T follicular helper cell (primary cell): ENCODE data around the gene IFNW1.

Experiments used
- DNase-seq: peaks from one replicate; pipeline ENCODE4 v3.0.0-alpha.2; 2020; ENCODE audit warnings: low read depth

Gene IFNW1

DNA sequence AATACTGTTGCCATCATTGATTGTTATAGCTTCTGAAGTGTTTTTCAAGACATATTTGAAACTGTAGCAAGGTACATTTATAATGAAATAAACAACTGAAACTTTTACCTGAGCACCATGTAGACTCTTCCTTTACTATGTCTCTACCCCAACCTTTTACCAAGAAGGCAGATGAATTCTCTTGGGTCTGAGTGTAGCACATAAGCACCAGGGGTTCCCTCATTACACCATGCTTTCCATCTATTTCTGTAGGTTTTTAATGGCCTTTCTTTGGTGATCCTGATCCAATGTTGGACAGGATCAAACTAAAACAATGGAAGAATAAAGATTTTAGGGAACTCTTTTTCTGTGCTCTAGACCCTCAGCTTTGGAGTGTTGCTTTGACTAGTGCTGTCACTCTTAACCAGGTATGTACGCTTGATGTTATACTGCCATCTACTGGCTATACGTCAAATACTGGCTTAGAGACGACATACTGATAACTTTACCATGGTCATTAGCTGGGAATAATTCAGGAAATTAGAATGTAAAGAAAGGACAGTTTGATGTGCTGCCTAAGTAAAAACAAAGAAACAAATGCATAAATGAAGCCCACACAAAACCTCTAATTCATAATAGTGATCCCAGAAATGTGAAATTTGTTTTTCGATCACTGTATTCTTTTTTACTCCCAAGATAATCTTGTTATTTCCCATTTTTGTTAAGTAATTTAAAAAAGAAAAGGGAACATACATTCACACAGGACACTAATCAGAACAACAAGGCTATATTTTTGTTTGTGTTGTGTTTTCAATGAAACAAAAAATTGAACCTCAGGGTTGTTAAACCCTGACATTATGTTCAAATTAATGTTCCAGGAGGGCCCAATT, 30.7 kb downstream of the IFNW1 start:
- no peak for DNase-seq

DNA sequence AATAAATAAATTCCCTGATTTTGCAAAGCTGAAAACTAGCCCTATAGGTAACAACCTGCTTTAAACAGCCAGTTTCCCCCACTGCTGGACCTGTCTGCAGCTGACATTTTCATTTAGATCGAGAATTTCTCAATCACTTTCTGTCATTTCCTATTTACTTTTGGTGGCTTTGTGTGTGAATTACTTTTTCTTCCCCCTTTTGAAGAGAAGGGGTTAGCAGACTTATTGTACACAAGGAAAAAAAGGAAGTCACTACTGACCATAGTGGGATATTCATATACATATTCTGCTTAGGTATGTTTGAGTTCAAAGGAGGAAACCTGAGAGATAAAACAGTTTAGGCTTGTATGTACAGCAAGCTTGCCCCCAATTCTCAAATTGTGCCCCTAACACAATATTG, 36.8 kb downstream of the IFNW1 start:
- DNase-seq: no peak

DNA sequence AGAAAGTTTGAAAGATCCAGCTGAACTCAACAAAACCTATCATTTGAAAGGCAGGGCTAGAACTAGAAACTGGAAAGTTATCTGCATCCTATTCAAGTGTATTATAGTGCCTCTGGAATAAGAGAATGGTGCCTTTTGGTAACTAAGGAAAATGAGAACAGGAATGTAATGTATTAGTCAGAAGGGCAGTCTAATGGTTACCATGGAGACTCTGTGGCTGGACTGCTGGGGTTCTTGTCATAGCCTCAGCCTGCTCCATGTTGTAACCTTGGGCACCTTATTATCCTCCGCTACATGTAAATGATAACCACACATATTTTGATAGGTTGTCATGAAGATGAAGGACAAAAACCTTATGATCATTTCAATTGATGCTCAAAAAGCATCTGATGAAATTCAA, 39.3 kb downstream of the IFNW1 start:
- no peak for DNase-seq

DNA sequence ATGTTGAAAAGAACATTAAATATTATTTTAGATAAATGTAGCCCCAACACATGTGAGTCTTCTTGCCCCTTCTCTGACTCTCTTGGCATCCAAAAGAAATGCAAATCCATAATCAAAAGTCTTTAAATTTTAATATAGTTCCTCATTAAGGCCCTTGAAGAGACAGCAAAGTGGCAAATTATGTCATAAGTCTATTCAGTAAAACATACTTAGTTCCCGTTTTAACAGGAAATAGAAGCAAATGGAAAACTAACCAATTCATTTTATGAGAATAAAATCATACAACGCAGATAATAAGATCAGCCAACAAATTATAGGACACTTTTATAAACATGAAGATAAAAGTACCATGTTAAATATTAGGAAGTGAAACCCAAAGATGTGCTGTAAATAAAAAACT, 43.8 kb downstream of the IFNW1 start:
- no peak for DNase-seq

DNA sequence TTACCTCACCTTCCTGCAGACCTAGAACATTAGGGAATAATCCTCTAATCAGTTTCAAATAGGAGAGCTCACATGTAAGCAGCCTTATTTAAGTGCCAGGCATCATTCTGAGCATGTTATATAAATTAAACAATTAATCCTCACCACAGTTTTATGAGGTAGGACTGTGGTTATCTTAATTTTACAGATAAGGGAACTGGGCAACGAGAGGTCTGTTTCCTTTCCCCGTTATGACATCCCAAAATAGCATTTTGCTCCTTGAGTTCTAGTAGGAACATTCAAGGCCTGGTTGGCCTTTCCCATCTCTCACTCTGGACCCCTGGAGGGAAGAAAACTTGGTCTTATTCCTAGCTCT, 44.8 kb downstream of the IFNW1 start:
- no peak for DNase-seq

DNA sequence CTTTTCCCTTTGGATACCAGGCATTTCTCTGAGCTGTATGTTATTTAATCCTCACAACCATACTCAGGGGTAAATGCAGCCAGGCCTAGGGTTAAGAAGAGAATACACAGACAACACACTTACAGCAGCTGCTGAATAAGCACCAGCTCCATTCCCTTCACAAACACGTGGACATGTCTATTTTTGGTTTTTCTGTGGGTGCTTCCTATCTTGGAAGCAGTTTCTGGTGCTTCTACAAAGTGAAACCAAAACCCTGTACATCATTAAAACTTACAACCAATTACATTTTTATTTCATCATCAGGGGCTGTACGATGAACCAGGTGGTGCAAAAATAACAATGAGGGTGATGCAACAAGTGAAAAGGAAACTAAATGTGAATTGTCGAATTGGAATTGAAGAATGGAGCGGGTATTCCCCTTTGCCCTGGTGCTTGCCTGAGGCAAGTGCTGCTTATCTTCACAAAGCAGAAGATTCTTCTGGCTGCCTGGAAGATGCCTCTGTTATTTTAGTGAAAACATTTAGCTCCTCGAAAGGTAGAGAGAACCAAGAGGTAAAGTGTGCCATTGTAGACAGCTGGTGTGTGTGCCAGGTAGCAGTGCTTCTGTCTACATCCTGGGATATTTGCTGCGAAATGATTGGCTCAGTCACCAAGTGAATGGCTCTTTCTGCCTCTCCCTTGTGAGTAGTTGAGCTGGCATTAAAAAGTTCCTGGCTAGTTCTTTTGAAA, 45.3 kb downstream of the IFNW1 start:
- DNase-seq: peak; percentile 14

DNA sequence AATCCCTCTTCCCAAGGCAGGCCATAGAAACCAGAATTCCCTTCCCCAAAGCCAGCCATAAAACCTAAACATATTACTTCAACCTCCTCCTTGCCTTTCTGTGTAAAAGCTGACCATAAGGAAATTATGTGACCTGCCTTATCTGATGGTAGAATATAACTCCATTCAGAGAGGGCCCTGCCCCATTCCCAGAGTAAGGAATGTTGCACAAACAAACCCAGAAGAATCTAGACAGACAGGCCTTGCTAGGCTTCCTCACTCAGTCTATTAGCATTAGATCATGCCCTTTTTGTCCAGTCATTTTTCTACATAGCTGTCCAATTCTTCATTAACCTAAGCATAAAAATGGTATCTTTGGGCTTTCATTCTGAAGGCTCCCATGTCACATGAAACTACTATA, 46.1 kb downstream of the IFNW1 start:
- DNase-seq: no peak
